GM21447 (cell line): Measurements from ENCODE around the gene ITM2B.

ENCODE experiments used
- ATAC-seq: cut with Tn5 transposase; IDR thresholded peaks from one replicate; pipeline ENCODE4 v1.9.1; 2021; ENCODE audit not compliant: unreplicated experiment

The ITM2B gene

DNA sequence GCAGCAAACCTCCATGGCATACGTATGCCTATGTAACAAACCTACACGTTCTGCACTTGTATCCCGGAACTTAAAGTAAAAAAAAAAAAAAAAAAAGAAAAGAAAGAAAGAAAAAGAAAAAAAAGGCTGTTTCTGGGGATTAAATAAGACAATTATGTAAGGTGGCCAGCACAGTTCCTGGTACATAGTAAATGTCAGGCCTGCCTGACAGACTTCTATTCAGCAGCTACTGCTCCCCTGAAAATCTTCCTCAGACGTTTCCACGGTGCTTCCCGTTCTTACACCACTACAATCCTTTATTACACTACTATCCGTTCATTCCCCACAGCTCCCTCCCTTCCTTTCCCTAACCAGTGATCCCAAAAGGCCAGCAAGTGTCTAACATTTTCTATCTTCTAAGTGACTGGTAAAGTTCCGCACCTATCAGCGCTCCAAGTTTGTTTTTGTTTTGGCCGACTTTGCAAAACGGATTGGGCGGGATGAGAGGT, 69.9 kb downstream of the ITM2B start:
- peak; percentile 13 for ATAC-seq

- peak; percentile 67 for ATAC-seq
Measured at GRCh38 chr13:48303359-48304142, 70.5 kb downstream of the ITM2B start, which contains the start of gene RB1. RB1 (plus strand) TSS chr13:48303751; CDS start chr13:48303913, 162 bp downstream.

- ATAC-seq, result peak; percentile 70
Measured at GRCh38 chr13:48304143-48304876, 71.3 kb downstream of the ITM2B start.

DNA sequence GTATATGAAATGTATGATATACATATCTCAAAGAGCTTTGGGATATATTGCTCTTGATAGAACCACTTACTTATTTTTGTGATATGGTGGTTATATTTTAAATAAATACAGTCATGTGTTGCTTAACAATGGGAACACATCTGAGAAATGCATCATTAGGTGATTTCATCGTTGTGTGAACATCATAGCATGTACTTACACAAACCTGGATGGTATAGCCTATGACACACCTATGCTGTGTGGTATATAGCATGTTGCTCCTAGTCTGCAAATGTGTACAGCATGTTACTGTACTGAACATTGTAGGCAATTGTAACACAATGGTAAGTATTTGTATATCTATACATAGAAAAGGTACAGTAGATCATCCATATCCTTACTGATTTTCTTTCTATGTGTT, 78.2 kb downstream of the ITM2B start:
- no peak for ATAC-seq

DNA sequence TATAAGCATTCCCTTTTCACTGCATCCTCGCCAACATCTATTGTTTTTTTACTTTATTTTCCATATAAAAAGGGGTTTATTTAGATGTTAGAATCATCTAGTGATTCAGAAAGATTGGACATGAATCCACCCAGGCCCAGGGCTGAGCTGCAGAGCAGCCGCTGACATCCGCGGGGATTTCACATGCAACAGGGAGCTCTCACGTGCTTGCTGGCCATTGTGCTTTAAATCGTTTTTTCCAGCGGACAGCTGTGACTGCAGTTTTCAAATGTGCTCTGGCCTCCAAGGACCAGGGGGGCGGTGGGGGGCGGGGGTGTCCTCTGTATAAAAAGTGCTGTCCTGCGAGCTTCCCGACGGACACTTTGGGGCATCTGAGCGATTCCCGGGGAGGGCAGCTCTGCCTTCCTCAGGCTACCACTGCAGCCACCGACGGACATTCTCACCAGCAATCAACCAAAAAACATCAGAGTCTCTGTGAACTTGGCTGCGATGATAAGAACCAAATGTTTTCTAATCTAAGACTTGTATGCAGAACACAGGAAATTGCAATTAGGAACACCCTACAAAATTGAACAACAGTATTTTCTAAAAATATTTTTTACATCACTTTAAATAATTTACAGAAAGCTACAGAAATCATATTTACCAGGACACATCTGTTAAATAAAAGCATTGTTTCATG, 83.1 kb downstream of the ITM2B start:
- ATAC-seq, result no peak

DNA sequence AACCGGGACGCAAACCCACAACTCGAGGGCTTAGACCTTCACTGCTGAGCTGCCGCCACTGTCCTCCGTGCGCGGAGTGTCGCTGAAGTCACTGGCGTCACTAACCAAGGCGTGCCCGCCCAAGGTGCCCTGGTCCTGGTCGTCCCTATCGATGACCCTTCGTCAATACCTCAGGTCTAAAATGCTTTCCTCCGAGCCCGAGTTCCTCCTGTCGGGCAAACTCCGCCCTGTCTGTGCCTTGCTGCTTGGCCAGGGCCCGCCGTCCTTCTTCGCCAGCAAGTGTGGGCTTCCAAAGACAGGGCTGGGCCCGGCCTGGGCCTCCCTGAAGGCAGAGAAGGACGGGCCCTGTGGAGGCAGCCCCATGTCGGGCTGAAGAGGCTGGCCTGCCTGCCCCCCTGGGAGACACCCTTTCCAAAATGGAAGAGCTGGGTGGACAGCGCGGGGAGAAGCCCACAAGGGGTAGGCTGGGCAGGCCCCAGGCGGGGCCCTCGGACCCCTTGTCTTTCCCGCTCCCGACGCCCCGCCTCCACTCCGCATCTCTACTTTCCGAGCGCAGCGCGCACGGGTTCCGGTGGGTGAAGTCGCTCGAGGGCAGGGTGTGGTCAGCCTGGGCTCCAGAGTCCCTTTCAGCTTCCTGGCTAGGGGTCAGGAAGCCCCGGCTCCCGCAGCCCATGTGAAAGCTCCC, 84.0 kb downstream of the ITM2B start:
- ATAC-seq, result no peak

- ATAC-seq, result no peak
Measured at GRCh38 chr13:48317511-48318376, 84.7 kb downstream of the ITM2B start.

DNA sequence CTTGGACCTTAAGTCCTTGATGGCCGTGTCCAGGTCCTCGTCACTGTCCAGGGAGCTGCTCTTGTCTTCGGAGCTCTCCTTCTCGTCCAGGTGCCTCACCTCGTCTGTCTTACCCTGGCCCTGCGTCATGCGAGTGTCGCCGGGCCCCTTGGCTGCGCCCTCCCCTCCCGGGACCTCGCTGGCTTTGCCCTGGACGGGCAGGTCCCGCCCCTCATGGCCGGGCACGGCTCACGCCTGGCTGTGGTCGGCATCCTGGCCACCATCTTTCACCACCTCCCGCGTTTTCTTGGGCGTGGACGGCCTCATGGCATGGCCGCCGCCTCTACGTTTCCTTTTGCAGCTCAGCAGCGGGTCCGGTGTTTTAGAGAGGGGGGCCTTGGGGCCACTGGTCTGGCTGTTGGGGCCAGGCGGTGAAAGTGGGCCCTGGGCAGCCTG, 85.4 kb downstream of the ITM2B start:
- ATAC-seq, result no peak

DNA sequence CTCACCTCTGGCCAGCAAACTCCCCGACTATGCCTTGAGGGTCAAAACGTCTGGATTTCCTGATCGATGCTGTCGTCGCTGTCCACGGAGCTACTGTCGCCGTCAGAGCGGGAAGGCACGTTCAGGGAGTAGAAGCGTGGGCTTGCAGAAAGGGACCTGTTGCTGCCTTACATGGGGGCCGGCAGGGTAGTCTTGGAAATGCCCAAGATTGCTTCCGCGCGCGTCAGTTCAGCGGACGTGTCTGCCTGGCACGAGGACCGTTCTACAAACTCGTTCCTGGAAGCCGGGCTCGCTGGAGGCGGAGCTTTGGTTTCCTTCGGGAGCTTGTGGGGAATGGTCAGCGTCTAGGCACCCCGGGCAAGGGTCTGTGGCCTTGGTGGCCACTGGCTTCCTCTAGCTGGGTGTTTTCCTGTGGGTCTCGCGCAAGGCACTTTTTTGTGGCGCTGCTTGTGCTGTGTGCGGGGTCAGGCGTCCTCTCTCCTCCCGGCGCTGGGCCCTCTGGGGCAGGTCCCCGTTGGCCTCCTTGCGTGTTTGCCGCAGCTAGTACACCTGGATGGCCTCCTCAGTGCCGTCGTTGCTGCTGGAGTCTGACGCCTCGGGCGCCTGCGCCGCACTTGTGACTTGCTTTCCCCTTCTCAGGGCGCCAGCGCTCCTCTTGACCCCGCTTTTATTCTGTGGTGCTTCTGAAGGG, 86.0 kb downstream of the ITM2B start:
- ATAC-seq, result no peak
